Measurements from ENCODE around the gene ABHD18. TPM values are rescaled to one million over a fixed set of nuclear protein-coding genes. Genes with fewer than 3 reads are reported as not detected.

The ABHD18 gene
- total RNA-seq, 3 donors from 2014 or later = 7.9 to 11.1 (median 8.5) TPM

DNA sequence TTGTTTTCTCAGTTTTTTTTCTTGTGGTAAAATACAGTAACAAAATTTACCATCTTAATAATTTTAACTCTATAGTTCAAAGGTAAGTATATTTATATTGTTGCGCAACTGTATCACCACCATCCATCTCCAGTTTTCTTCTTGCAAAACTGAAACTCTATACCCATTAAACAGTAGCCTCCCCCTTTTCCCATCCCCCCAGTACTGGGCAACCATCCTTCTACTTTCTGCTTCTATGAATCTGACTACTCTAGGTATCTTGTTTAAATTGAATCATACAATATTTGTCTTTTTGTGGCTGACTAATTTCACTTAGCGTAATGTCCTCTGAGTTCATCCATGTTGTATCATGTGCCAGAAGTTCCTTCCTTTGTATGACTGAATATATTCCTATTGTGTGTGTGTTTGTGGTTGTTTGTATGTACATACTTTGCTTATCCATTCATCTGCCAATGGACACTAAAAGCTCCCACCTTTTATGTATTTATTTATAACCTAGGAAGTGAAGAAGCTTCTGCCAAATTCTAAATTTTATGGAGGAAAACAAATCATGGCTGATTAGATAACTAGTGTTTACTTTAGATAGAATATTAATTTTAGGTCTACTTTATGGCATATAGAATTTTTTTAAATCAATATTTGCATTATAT, 10.0 kb downstream of the ABHD18 start:
- H3K27me3 ChIP-seq = no peaks in the 10 kb centered on the region
- no peak for DNase-seq (ENCODE audit: low spot score in 2 of 2)
- H3K27ac ChIP-seq = no peak overlapping the region
- H3K4me3 ChIP-seq = no peak overlapping the region
- H3K9me3 ChIP-seq = no peaks in the 10 kb centered on the region
- intact Hi-C loops (cut with DNase I; ENCODE audit: low total_unique reads) = no loop called here
- H3K36me3 ChIP-seq = no peaks in the 10 kb centered on the region
- TF ChIP-seq POLR2AphosphoS5 (IDR thresholded peaks at IDR 0.05) (no peak), POLR2A (IDR thresholded peaks at IDR 0.05) (no peak)
- TF ChIP-seq, protein P1, sequence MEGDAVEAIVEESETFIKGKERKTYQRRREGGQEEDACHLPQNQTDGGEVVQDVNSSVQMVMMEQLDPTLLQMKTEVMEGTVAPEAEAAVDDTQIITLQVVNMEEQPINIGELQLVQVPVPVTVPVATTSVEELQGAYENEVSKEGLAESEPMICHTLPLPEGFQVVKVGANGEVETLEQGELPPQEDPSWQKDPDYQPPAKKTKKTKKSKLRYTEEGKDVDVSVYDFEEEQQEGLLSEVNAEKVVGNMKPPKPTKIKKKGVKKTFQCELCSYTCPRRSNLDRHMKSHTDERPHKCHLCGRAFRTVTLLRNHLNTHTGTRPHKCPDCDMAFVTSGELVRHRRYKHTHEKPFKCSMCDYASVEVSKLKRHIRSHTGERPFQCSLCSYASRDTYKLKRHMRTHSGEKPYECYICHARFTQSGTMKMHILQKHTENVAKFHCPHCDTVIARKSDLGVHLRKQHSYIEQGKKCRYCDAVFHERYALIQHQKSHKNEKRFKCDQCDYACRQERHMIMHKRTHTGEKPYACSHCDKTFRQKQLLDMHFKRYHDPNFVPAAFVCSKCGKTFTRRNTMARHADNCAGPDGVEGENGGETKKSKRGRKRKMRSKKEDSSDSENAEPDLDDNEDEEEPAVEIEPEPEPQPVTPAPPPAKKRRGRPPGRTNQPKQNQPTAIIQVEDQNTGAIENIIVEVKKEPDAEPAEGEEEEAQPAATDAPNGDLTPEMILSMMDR (IDR thresholded peaks at IDR 0.05) = no peak
- H3K4me1 ChIP-seq = no peaks in the 10 kb centered on the region

DNA sequence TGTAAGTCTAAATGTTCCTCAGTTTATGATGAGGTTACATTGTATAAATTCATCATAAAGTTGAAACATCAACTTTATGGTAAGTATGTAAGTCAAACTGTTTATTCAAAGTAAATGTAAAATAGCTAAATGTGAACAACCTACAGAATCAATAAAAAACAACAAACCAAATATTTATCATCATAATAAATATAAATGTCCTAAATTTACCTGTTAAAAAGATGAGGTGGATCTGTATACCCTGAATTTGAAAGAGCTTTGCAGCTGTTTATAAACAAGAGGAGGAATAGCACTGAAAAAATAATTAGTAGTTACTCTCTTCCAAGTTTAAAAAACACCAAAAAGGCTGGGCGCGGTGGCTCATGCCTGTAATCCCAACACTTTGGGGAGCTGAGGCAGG, 13.7 kb downstream of the ABHD18 start:
- no peak overlapping the region for H3K27ac ChIP-seq
- no peaks in the 10 kb centered on the region for H3K36me3 ChIP-seq
- H3K4me1 ChIP-seq = no peaks in the 10 kb centered on the region
- no peaks in the 10 kb centered on the region for H3K9me3 ChIP-seq
- H3K4me3 ChIP-seq = no peak overlapping the region
- H3K27me3 ChIP-seq = no peaks in the 10 kb centered on the region
- no peak for DNase-seq (ENCODE audit: low spot score in 2 of 2)
- intact Hi-C loops (cut with DNase I; ENCODE audit: low total_unique reads) = no loop called here
- TF ChIP-seq, protein P1 (IDR thresholded peaks at IDR 0.05) = no peak
- TF ChIP-seq POLR2AphosphoS5 (IDR thresholded peaks at IDR 0.05) = no peak

DNA sequence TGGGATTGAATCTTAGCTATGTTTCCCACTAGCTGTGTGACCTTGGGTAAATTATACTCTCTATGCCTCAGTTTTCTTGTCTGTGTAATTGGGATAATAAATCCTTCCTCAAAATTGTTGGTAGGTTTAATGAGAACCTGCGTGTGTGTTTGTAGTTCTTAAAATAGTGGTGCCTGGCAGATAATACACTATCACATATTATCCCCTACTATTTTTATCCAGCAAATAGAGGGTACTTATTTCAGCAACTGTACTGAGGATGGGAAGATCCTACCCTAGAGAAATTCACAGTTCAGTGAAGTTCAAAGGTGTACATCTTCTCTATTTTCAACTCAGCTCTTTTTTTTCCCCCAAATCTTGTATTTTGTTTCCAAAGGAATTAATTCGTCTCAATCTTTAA, 17.2 kb downstream of the ABHD18 start:
- Histone ChIP-seq H3K4me1 (no peaks in the 10 kb centered on the region), H3K36me3 (no peaks in the 10 kb centered on the region), H3K4me3 (no peak overlapping the region), H3K27ac (no peak overlapping the region), H3K9me3 (no peaks in the 10 kb centered on the region), H3K27me3 (no peaks in the 10 kb centered on the region)
- TF ChIP-seq, protein P1 (IDR thresholded peaks at IDR 0.05) = no peak
- no peak for TF ChIP-seq POLR2AphosphoS5 (IDR thresholded peaks at IDR 0.05)
- intact Hi-C loops (cut with DNase I; ENCODE audit: low total_unique reads) = no loop called here
- no peak for DNase-seq (ENCODE audit: low spot score in 2 of 2)

DNA sequence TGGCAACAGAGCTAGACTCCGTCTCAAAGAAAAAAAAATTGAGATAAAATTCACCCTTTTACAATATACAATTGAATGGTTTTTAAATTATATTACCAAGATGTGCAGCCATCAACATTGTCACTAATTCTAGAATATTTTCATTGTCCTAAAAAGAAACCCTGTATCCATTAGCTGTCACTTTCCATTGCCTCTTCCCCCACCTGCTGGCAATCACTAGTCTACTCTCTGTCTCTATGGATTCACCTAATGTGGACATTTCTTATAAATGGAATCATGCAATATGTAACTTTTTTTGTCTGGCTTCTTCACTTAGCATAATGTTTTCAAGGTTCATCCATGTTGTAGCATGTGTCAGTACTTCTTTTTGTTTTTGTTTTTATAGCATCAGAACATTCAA, 20.8 kb downstream of the ABHD18 start:
- Histone ChIP-seq H3K4me3 (no peak overlapping the region), H3K9me3 (no peaks in the 10 kb centered on the region), H3K4me1 (no peaks in the 10 kb centered on the region), H3K27me3 (no peaks in the 10 kb centered on the region), H3K27ac (no peak overlapping the region), H3K36me3 (no peaks in the 10 kb centered on the region)
- TF ChIP-seq POLR2A (IDR thresholded peaks at IDR 0.05) (no peak), POLR2AphosphoS5 (IDR thresholded peaks at IDR 0.05) (no peak)
- TF ChIP-seq, protein P1 (IDR thresholded peaks at IDR 0.05) = no peak
- intact Hi-C loops (cut with DNase I; ENCODE audit: low total_unique reads) = no loop called here
- no peak for DNase-seq (ENCODE audit: low spot score in 2 of 2)

DNA sequence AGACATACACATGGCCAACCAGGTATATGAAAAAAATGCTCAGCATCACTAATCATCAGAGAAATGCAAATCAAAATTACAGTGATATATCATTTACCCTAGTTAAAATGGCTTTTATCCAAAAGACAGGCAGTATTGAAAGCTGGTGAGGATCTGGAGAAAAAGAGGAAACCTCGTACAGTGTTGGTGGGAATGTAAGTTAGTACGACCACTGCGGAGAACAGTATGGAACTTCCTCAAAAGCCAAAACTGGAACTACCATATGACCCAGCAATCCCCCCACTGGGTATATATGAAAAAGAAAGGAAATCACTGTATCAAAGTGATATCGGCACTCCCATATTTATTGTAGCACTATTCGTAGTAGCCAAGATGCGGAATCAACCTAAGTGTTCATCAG, 23.4 kb downstream of the ABHD18 start:
- intact Hi-C loops (cut with DNase I; ENCODE audit: low total_unique reads) = no loop called here

More for the DNA sequence above, 23.4 kb downstream of the ABHD18 start:
- Histone ChIP-seq H3K27ac (no peak overlapping the region), H3K27me3 (no peaks in the 10 kb centered on the region), H3K36me3 (no peaks in the 10 kb centered on the region), H3K9me3 (no peaks in the 10 kb centered on the region), H3K4me3 (no peak overlapping the region), H3K4me1 (no peaks in the 10 kb centered on the region)
- no peak for DNase-seq (ENCODE audit: low spot score in 2 of 2)
- TF ChIP-seq POLR2A (IDR thresholded peaks at IDR 0.05) = no peak
- TF ChIP-seq, protein P1 (IDR thresholded peaks at IDR 0.05) = no peak
- TF ChIP-seq POLR2AphosphoS5 (IDR thresholded peaks at IDR 0.05) = no peak
